Measurements from ENCODE around the gene SUMO3.
A peak's percentile ranks its signal among the peaks of the same experiment; 100 is the strongest.

The SUMO3 gene

GRCh38 chr21:44778499-44778911 is 39.4 kb downstream of the SUMO3 start:
- no peak for DNase-seq (ENCODE audit: low spot score)

GRCh38 chr21:44778094-44778493 is 39.8 kb downstream of the SUMO3 start:
- no peak for DNase-seq (ENCODE audit: low spot score)

DNA sequence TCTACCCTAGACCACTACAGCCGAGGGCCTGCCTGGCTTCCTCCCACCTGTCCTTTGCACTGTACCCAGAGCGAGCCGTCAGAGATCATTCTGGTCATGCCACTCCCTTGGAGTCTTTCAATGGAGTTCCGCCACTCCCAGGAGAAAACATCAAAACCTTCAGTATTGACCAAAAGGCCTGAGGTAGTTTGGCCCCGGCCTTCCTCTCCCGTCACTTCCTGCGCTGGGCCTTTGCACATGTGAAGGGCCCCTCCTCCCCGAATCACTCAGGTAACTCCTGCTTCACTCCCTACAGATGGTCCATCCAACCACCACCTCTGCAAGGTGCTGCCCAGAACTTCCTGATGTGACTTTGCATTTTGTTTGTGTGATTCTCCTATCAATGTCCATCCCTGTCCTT is 42.9 kb downstream of the SUMO3 start:
- DNase-seq (ENCODE audit: low spot score), result no peak

DNA sequence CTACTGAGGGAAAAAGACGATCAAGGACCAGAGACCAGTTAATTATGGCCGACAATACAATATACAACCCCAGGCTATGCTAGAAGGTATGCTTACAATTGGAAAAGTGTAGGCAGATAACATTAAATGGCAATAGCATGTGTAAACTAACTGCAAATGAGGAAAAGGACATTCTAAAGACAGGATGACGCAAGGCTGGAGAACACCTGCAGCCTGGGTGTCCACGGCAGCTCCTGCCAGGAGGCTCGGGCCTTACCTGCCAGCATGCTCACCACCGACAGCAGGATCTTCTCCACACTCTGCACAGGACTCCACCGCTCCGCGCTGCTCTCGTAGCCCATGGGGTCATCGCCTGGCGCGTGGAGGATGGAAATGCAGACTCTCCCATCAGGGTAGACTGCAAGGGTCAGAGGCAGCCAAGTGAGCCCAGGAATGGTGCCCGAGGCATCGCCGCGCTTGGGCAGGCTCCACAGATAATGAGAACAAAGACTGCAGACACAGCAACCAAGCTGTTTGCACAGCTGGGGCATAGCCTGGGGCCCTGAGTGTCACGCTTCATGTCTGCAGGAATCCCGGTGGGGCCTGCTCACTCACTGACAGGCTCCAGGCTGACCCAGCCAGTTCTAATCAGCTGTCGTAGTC is 44.5 kb downstream of the SUMO3 start:
- DNase-seq (ENCODE audit: low spot score), result no peak

GRCh38 chr21:44771896-44772525 is 45.9 kb downstream of the SUMO3 start:
- DNase-seq (ENCODE audit: low spot score), result no peak

DNA sequence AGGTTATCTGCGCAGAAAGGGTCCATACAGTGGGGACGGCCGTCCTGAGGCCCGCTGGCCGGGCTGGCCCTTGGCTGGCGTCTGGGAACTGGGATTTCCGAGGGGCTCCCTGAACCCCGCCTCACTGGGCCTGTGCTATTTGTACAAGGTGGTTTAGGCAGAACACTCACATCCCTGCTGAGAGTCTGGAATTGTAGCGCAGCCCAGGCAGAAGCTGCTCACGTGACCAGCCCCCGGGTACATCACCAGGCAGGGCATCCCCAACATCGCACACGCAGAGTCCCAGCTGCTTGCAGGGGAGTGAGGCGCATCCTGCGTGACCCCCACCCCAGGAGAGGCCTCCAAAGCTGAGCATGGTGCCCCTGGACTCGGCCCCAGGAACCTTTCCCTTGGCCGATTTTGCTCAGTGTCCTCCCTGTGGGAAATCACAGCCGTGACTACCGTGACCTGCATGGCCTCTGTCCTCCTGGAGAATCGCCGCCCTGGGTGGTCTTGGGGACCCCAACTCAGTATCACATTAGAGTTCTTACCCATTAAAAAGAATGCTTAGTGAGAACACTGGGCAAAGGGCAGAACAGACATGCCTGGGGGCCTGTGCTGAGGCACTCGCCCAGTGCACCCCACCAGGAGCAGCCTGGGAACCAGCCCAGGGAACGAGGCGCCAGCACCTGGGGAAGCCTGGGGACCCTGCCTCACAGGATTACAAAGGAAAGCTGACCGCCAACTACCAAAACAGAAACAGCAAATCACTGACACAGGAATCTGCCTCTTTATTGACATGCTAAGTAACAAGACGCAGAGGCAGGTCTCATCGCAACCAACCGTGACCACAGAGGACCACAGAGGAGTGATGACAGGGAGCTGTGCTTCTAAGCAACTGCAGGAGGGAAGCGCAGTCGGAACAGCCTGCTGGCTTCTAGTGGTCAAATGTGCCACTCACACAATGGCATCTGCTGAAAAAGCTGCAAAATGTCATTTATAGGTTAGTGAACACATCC is 49.7 kb downstream of the SUMO3 start:
- peak; percentile 43 for DNase-seq (ENCODE audit: low spot score)

DNA sequence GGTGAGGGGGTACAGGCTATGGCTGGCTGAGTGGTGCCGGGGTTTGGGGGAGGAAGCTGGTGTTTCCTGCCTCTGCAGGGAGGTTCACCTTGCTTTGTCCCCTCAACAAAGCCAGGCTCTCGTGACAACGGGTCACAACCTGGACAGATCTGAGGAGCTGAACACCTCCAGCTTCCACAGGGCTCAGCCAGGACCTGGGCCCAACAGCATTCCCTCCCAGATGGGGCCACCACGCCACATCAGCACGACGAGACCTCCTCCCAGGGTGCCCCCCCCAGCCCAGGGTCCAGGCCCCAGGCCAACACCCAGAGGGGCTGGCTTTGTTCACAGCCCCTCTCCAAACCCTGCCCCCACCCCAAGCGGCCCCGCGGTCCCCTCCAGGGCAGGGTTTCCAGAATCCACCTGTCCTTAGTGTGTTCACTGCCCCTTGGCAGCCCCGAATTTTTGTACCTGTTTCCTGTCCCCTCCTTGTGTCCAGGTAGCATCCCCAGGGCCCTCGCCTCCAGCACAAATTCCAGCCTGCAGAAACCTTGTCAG is 51.0 kb downstream of the SUMO3 start:
- no peak for DNase-seq (ENCODE audit: low spot score)

DNA sequence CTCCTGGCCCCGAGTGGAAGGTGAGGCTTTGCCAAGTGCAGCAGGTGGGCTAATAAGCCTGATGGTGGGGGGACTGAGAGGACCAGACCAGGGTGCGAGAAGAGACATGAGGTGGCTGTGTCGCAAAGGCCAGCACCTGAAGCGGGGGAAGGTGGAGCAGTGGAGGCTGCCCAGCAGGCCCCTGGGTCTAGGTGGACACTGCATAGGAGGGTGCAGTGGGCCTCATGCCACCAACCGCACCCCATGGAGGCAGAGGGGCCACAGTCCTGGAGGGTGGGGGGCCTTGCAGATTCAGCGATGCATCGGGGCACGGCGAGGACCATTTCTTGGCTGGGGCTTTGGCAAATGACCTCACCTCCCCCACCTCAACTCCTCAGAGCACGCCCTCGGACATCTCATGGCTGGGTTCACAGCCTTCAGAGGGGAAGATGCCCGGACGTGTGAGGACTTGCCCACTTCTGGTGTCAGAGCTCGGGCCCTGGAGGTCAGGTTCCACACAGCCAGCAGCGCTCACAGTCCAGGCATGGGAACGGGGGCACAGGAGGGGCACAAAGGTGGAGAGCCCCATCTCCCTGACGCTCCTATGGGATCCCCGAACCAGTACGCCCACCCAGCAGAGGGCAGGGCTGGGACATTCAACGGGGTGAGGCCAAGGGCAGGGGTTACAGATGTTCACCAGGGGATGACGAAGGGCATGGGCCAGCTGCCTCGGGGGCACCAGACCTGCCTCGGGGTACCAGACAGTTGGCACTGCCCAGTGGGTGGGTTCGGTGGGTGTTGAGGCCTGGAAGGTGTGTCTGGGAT is 51.6 kb downstream of the SUMO3 start:
- DNase-seq (ENCODE audit: low spot score), result no peak

DNA sequence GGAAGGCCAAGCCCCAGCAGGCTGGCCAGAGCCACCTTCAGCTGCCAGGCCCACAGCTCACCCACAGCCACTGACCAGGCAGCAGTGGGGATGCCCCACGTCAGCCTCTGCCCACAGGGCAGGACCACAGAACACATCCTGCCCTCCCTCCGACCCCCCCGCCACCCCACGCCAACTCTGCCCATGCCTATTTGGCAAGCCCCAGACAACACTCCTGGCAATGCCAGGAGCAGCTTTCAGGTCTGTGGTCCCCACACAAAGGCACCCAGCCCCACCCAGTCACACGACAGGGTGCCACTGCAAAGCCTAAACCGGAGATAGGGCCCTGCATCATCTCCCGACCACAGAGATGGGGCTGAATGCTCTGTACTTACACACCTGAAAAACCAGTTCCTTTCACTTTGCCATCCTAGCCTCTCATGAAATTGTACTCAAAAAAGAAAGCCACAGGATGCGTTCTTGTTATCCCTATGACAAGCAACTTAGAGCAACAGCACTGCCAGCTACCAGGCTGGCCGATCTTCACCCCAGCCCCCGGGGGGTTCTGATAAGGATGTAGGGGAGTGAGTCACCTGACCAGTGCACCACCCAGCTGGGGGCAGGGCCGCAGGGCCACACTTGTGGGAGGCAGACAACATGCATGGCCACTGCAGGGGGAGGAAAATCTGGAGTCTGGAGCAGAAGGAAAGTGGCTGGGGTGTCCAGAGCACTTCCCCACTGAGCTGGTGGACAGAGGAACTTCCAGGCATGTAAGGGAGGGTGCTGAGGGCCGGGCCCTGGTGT is 52.4 kb downstream of the SUMO3 start:
- no peak for DNase-seq (ENCODE audit: low spot score)

- DNase-seq (ENCODE audit: low spot score), result peak; percentile 70
These were observed 53.3 kb downstream of the SUMO3 start for GRCh38 chr21:44764319-44765230.

DNA sequence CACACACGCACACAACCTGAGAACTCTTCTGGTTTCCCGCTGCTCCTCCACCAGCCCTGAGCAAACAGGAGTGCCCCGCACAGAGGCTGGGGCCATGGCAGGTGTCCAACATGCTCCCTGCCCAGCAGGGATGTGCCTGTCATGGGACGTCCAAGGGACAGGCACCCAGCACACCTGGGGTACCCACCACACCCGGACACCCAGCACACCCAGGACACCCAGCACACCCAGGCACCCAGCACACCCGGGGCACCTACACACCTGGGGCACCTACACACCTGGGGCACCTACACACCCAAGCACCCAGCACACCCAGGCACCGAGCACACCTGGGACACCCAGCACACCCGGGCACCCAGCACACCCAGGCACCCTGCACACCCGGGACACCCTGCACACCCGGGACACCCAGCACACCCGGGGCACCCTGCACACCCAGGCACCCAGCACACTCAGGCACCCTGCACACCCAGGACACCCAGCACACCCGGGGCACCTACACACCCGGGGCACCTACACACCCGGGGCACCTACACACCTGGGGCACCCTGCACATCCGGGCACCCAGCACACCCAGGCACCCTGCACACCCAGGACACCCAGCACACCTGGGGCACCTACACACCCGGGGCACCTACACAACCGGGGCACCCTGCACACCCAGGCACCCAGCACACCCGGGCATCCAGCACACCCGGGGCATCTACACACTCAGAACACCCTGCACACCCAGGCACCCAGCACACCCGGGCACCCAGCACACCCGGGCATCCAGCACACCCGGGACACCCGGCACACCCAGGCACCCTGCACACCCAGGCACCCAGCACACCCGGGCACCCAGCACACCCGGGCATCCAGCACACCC is 54.2 kb downstream of the SUMO3 start:
- no peak for DNase-seq (ENCODE audit: low spot score)

DNA sequence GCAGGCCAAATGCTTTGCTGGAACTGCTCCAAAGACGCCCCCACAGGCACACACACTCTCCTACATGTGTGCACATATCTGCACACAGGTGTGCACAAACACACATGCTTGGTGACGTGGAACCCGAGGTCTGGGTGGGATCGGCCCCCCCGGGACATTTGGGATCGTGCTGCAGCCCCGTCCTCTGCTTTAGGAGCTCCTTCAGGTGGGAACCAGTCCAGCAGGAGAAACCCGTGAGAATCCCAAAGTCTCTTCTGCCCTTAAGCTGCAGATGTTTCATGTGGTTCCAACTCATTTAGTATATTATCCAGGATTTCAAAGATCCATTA is 54.8 kb downstream of the SUMO3 start:
- DNase-seq (ENCODE audit: low spot score), result no peak

- DNase-seq (ENCODE audit: low spot score), result no peak
These were observed 55.4 kb downstream of the SUMO3 start for GRCh38 chr21:44762221-44763049.

GRCh38 chr21:44761747-44762208 is 56.1 kb downstream of the SUMO3 start:
- DNase-seq (ENCODE audit: low spot score), result no peak

DNA sequence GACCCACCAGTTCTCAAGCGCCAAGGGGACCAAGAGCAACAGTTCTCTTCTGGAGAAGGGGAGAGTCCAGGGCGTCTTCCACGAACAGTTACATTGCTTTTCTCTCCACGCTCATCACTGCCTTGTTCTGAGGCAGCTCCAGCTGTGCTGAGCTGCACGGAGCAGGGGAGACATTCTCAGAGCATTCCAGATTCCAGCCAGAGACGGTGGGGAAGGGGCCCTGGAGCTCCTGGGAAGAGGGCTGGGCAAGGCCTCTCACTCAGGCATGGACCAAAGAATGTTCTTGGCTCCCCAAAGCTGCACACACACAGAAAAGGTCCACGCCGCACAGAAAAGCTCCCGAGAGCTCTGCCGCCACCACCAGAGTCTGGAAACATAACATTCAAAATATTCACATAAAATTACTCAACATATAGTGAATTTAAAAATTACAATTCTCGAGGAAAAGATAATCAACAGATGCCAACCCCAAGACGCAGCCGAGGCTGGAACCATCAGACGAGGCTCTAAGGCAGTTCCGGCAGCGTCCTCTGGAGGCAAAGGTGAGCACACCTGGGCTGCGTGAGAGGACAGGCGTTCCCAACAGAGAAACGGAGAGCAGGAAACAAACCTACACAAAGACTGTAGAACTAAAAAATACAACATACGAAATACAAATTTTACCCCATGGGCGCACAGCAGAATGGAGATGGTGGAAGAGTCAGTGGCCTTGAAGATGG is 56.7 kb downstream of the SUMO3 start:
- peak; percentile 84 for DNase-seq (ENCODE audit: low spot score)

- no peak for DNase-seq (ENCODE audit: low spot score)
These were observed 57.5 kb downstream of the SUMO3 start for GRCh38 chr21:44760376-44760775.

- DNase-seq (ENCODE audit: low spot score), result no peak
These were observed 58.1 kb downstream of the SUMO3 start for GRCh38 chr21:44759628-44760285.
